ENCODE measurements around the gene OPHN1.
"Not testable (repeated sequence)": the region's sequence is repeated elsewhere in the genome, so short reads cannot be mapped to it uniquely, and the experiment has no call there.

The OPHN1 gene

GRCh38 chrX:68146054-68146453, 287.2 kb downstream of the OPHN1 start:
- no peak for DNase-seq

GRCh38 chrX:68139791-68140190, 293.5 kb downstream of the OPHN1 start:
- DNase-seq, result no peak

- DNase-seq, result no peak
Measured at GRCh38 chrX:68133181-68133580, 300.1 kb downstream of the OPHN1 start.

- DNase-seq, result no peak
Measured at GRCh38 chrX:68132749-68133148, 300.5 kb downstream of the OPHN1 start.

GRCh38 chrX:68121835-68122234, 311.5 kb downstream of the OPHN1 start:
- DNase-seq, result no peak

GRCh38 chrX:68121371-68121770, 311.9 kb downstream of the OPHN1 start:
- no peak for DNase-seq

- DNase-seq, result no peak
Measured at GRCh38 chrX:68115371-68115770, 317.9 kb downstream of the OPHN1 start.

- DNase-seq, result no peak
Measured at GRCh38 chrX:68114573-68115129, 318.6 kb downstream of the OPHN1 start.

- DNase-seq, result no peak
Measured at GRCh38 chrX:68113837-68114572, 319.3 kb downstream of the OPHN1 start.

GRCh38 chrX:68112321-68112720, 321.0 kb downstream of the OPHN1 start:
- DNase-seq, result no peak

- no peak for DNase-seq
Measured at GRCh38 chrX:68109162-68109561, 324.1 kb downstream of the OPHN1 start.

GRCh38 chrX:68098431-68098830, 334.9 kb downstream of the OPHN1 start:
- no peak for DNase-seq

GRCh38 chrX:68090266-68090665, 343.0 kb downstream of the OPHN1 start:
- DNase-seq, result no peak

- no peak for DNase-seq
Measured at GRCh38 chrX:68087526-68087925, 345.8 kb downstream of the OPHN1 start.

- no peak for DNase-seq
Measured at GRCh38 chrX:68086709-68087108, 346.6 kb downstream of the OPHN1 start.

- no peak for DNase-seq
Measured at GRCh38 chrX:68084765-68085164, 348.5 kb downstream of the OPHN1 start.

- no peak for DNase-seq
Measured at GRCh38 chrX:68083510-68083909, 349.8 kb downstream of the OPHN1 start.

- DNase-seq, result no peak
Measured at GRCh38 chrX:68079961-68080360, 353.3 kb downstream of the OPHN1 start.

- not testable (repeated sequence) for DNase-seq
Measured at GRCh38 chrX:68078801-68079200, 354.5 kb downstream of the OPHN1 start.

- DNase-seq, result no peak
Measured at GRCh38 chrX:68077378-68077777, 355.9 kb downstream of the OPHN1 start.

- DNase-seq, result no peak
Measured at GRCh38 chrX:68072041-68072440, 361.3 kb downstream of the OPHN1 start.

- DNase-seq, result not testable (repeated sequence)
Measured at GRCh38 chrX:68070119-68070518, 363.2 kb downstream of the OPHN1 start.

- no peak for DNase-seq
Measured at GRCh38 chrX:68061206-68061535, 372.1 kb downstream of the OPHN1 start.

GRCh38 chrX:68060506-68061205, 372.6 kb downstream of the OPHN1 start:
- no peak for DNase-seq
